H1 (cell line): ENCODE results near the gene DSC3. TPM values are rescaled to one million over a fixed set of nuclear protein-coding genes. Genes with fewer than 3 reads are reported as not detected.

ENCODE experiments used
- CTCF ChIA-PET: fragments of 300-600 bp; sonication (Branson Sonifier 250); formaldehyde crosslinking; loops from one replicate; lab custom pipeline; 2021; ENCODE audit not compliant: partially characterized antibody; lab: Charles Lee
- POLR2A ChIA-PET: fragments of 300-600 bp; sonication (Branson Sonifier 250); formaldehyde crosslinking; loops from one replicate; lab custom pipeline; 2021; ENCODE audit warnings: inconsistent platforms; ENCODE audit not compliant: partially characterized antibody; lab: Charles Lee
- DNase-seq, 2 experiments: peaks; one replicate each; pipeline versions ENCODE4 v3.0.0 to v3.0.0-alpha.2; 2010 to 2022; ENCODE audit warnings: low spot score in 2 of 2, low read depth in 1 of 2, mixed read lengths in 1 of 2
- FAIRE-seq: peaks from 2 replicates; lab custom pipeline; 2011; peaks lifted over from hg19 to GRCh38; lab: Jason Lieb, UNC
- H2AFZ ChIP-seq: 2 replicates; pipeline ENCODE4 v1.8.1; 2012; ENCODE audit warnings: low read length, inconsistent platforms
- H2AK5ac ChIP-seq: 2 replicates; pipeline ENCODE4 v1.6.1; 2013; ENCODE audit warnings: low read depth, low read length
- H2BK120ac ChIP-seq: replicated peaks from 2 replicates; pipeline ENCODE3; 2013; ENCODE audit warnings: low read depth, low read length, inconsistent platforms
- H2BK12ac ChIP-seq: 2 replicates; pipeline ENCODE4 v1.6.1; 2013; ENCODE audit warnings: low read depth, low read length
- H2BK15ac ChIP-seq: 2 replicates; pipeline ENCODE4 v1.6.1; 2013; ENCODE audit warnings: low read length
- H2BK20ac ChIP-seq: 2 replicates; pipeline ENCODE4 v1.6.1; 2013; ENCODE audit warnings: low read length
- H2BK5ac ChIP-seq: 2 replicates; pipeline ENCODE4 v1.6.1; 2013; ENCODE audit warnings: low read depth, low read length
- H3K14ac ChIP-seq: 2 replicates; pipeline ENCODE4 v1.6.1; 2013; ENCODE audit warnings: inconsistent platforms; ENCODE audit not compliant: insufficient read length
- H3K18ac ChIP-seq: 2 replicates; pipeline ENCODE4 v1.6.1; 2013; ENCODE audit warnings: low read length; ENCODE audit errors: extremely low read depth
- H3K23ac ChIP-seq: 2 replicates; pipeline ENCODE4 v1.6.1; 2013; ENCODE audit warnings: inconsistent platforms; ENCODE audit not compliant: insufficient read length
- H3K23me2 ChIP-seq: 2 replicates; pipeline ENCODE4 v1.6.1; 2013; ENCODE audit warnings: low read depth, low read length
- H3K27ac ChIP-seq: 2 replicates; pipeline ENCODE4 v1.6.1; 2011; ENCODE audit warnings: low read depth, low read length, inconsistent platforms
- H3K27me3 ChIP-seq, 4 experiments: replicated peaks in 1 of 4; 1 replicate in 1 of 4; 2 replicates in 3 of 4; pipeline versions ENCODE4 v1.6.1 to v1.8.1; 2011 to 2013; ENCODE audit warnings: low read length in 3 of 4, mild to moderate bottlenecking in 3 of 4, inconsistent platforms in 2 of 4, mixed read lengths in 2 of 4, moderate library complexity in 1 of 4; ENCODE audit not compliant: control insufficient read depth in 3 of 4, insufficient read depth in 3 of 4; ENCODE audit errors: extremely low read depth in 1 of 4
- H3K36me3 ChIP-seq, 4 experiments: 2 replicates each; pipeline versions ENCODE4 v1.6.1 to v1.8.1; 2011 to 2013; ENCODE audit warnings: mild to moderate bottlenecking in 4 of 4, low read length in 3 of 4, moderate library complexity in 2 of 4, control low read depth in 1 of 4, inconsistent platforms in 1 of 4; ENCODE audit not compliant: insufficient read depth in 4 of 4, control insufficient read depth in 2 of 4
- H3K4ac ChIP-seq: replicated peaks from 2 replicates; pipeline ENCODE3; 2013; ENCODE audit warnings: low read length, low read depth, mixed read lengths, inconsistent platforms; ENCODE audit not compliant: insufficient read length
- H3K4me1 ChIP-seq, 4 experiments: replicated peaks in 1 of 4; 1 replicate in 1 of 4; 2 replicates in 3 of 4; pipeline versions ENCODE4 v1.6.1 to v1.8.1; 2011 to 2013; ENCODE audit warnings: low read length in 3 of 4, inconsistent platforms in 2 of 4, mixed read lengths in 1 of 4; ENCODE audit not compliant: insufficient read depth in 4 of 4, control insufficient read depth in 3 of 4
- H3K4me2 ChIP-seq, 2 experiments: 2 replicates each; pipeline versions ENCODE4 v1.6.1 to v1.8.1; 2011 to 2013; ENCODE audit warnings: low read depth in 2 of 2, low read length in 2 of 2, control low read depth in 1 of 2, inconsistent platforms in 1 of 2, mild to moderate bottlenecking in 1 of 2; ENCODE audit not compliant: insufficient read depth in 1 of 2
- H3K4me3 ChIP-seq, 4 experiments: fragments of 200-600, 300-600 bp in 1 of 4; sonication (generic), shearing (Covaris generic), sonication (Bioruptor Twin) in 1 of 4; 2 replicates each; pipeline versions ENCODE4 v1.5.1 to v1.8.1; 2011 to 2016; ENCODE audit warnings: low read length in 4 of 4, low read depth in 3 of 4, control low read depth in 2 of 4, inconsistent platforms in 2 of 4, mild to moderate bottlenecking in 2 of 4, mixed read lengths in 1 of 4, moderate library complexity in 1 of 4; ENCODE audit not compliant: insufficient read depth in 2 of 4; ENCODE audit errors: extremely low read depth in 1 of 4
- H3K56ac ChIP-seq: replicated peaks from 2 replicates; pipeline ENCODE3; 2013; ENCODE audit warnings: low read depth, mild to moderate bottlenecking, mixed read lengths, low read length, inconsistent platforms; ENCODE audit not compliant: insufficient read length
- H3K79me1 ChIP-seq: 2 replicates; pipeline ENCODE4 v1.6.1; 2013; ENCODE audit warnings: low read depth, low read length, control low read depth
- H3K79me2 ChIP-seq, 2 experiments: 2 replicates each; pipeline versions ENCODE4 v1.6.1 to v1.8.1; 2012 to 2013; ENCODE audit warnings: low read length in 2 of 2, mild to moderate bottlenecking in 2 of 2, inconsistent platforms in 1 of 2; ENCODE audit not compliant: insufficient read depth in 2 of 2, control insufficient read depth in 1 of 2
- H3K9ac ChIP-seq, 4 experiments: replicated peaks in 1 of 4; 1 replicate in 1 of 4; 2 replicates in 3 of 4; pipeline versions ENCODE4 v1.6.1 to v1.8.1; 2011 to 2013; ENCODE audit warnings: low read depth in 3 of 4, low read length in 3 of 4, control low read depth in 2 of 4, mild to moderate bottlenecking in 2 of 4, moderate library complexity in 2 of 4, inconsistent platforms in 1 of 4; ENCODE audit errors: extremely low read depth in 1 of 4
- H3K9me3 ChIP-seq, 2 experiments: 2 replicates each; pipeline versions ENCODE4 v1.6.1 to v1.8.1; 2012 to 2013; ENCODE audit warnings: mild to moderate bottlenecking in 2 of 2, moderate library complexity in 2 of 2, control low read depth in 1 of 2, inconsistent platforms in 1 of 2, low read depth in 1 of 2, low read length in 1 of 2, mixed read lengths in 1 of 2; ENCODE audit not compliant: insufficient read depth in 2 of 2
- H4K20me1 ChIP-seq, 2 experiments: replicated peaks in 1 of 2; 2 replicates each; pipeline versions ENCODE3 to v1.8.1; 2011 to 2013; ENCODE audit warnings: inconsistent platforms in 2 of 2, low read length in 2 of 2, mild to moderate bottlenecking in 1 of 2; ENCODE audit not compliant: insufficient read depth in 2 of 2, control insufficient read depth in 1 of 2
- H4K5ac ChIP-seq: 2 replicates; pipeline ENCODE4 v1.6.1; 2013; ENCODE audit warnings: low read length, low read depth, mixed read lengths, inconsistent platforms; ENCODE audit not compliant: insufficient read length
- H4K8ac ChIP-seq: 2 replicates; pipeline ENCODE4 v1.8.0; 2013; ENCODE audit warnings: mild to moderate bottlenecking, moderate library complexity, low read length, inconsistent platforms; ENCODE audit not compliant: insufficient read depth; ENCODE audit errors: extremely low read depth
- H4K91ac ChIP-seq: replicated peaks from 2 replicates; pipeline ENCODE3; 2013; ENCODE audit warnings: low read length, mixed read lengths, inconsistent platforms; ENCODE audit not compliant: insufficient read length
- ATF3 ChIP-seq: IDR thresholded peaks from 2 replicates; pipeline ENCODE4 v1.6.1; 2011; ENCODE audit warnings: low read depth, mild to moderate bottlenecking, low read length; ENCODE audit not compliant: insufficient read depth
- BRCA1 ChIP-seq: IDR thresholded peaks from 2 replicates; pipeline ENCODE4 v1.6.1; 2012; ENCODE audit warnings: low read depth, low read length, improper control_type of control experiment
- CREB1 ChIP-seq: IDR thresholded peaks from 2 replicates; pipeline ENCODE4 v1.6.1; 2012; ENCODE audit warnings: inconsistent platforms
- E2F6 ChIP-seq: IDR thresholded peaks from 2 replicates; pipeline ENCODE4 v1.6.1; 2012; ENCODE audit warnings: inconsistent platforms
- EGR1 ChIP-seq: IDR thresholded peaks from 2 replicates; pipeline ENCODE4 v1.6.1; 2011; ENCODE audit warnings: low read depth, low read length, borderline replicate concordance
- KDM5A ChIP-seq: fragments of 200-600 bp; IDR thresholded peaks from 2 replicates; pipeline ENCODE4 v1.7.1; 2012; ENCODE audit warnings: mild to moderate bottlenecking, low read length, inconsistent platforms, mixed read lengths
- PHF8 ChIP-seq: fragments of 200-600 bp; sonication (generic); conservative IDR thresholded peaks from 2 replicates; pipeline ENCODE4 v1.7.1; 2012; ENCODE audit warnings: low read depth, mild to moderate bottlenecking, inconsistent platforms, low read length, moderate library complexity
- POLR2A ChIP-seq, 2 experiments: IDR thresholded peaks; 1 replicate in 1 of 2; 2 replicates in 1 of 2; pipeline ENCODE4 v1.6.1; 2011; ENCODE audit warnings: low read depth in 2 of 2, low read length in 2 of 2, mild to moderate bottlenecking in 2 of 2; ENCODE audit errors: control extremely low read depth in 1 of 2
- RAD21 ChIP-seq, 2 experiments: IDR thresholded peaks in 1 of 2; conservative IDR thresholded peaks in 1 of 2; 2 replicates each; pipeline ENCODE4 v1.6.1; 2011; ENCODE audit warnings: low read depth in 2 of 2, low read length in 2 of 2, improper control_type of control experiment in 1 of 2, inconsistent platforms in 1 of 2, mild to moderate bottlenecking in 1 of 2, moderate library complexity in 1 of 2
- SIX5 ChIP-seq: IDR thresholded peaks from 2 replicates; pipeline ENCODE4 v1.6.1; 2011; ENCODE audit warnings: mild to moderate bottlenecking, low read depth, low read length
- SRF ChIP-seq: IDR thresholded peaks from 2 replicates; pipeline ENCODE4 v1.6.1; 2011; ENCODE audit warnings: mild to moderate bottlenecking, low read depth, low read length, moderate library complexity
- YY1 ChIP-seq: IDR thresholded peaks from 2 replicates; pipeline ENCODE4 v1.6.1; 2011; ENCODE audit warnings: low read depth, mild to moderate bottlenecking, low read length
- WGBS, 2 experiments: shearing (Covaris generic) in 1 of 2; methylation state at CpG; one replicate each; pipeline versions ENCODE4 v1.1.6 to v1.1.7; 2013 to 2015; ENCODE audit warnings: low lambda C conversion rate in 2 of 2, mixed read lengths in 2 of 2, inconsistent platforms in 1 of 2, low coverage in 1 of 2, missing lambda C conversion rate in 1 of 2; ENCODE audit not compliant: insufficient replicate concordance in 2 of 2, insufficient coverage in 1 of 2, insufficient read length in 1 of 2; ENCODE audit errors: extremely low coverage in 1 of 2, missing lambda C conversion rate in 1 of 2; 5-methylcytosine and 5-hydroxymethylcytosine counted together
- polyA plus RNA-seq, 7 experiments: library from polyadenylated mRNA; depleted of rRNA in 3 of 7; stranded (reverse) in 5 of 7; unstranded in 2 of 7; fragments of >200 nt in 5 of 7; fragments of 200-250 nt in 2 of 7; gene quantifications; 1 replicate in 5 of 7; 2 replicates in 1 of 7; 4 replicates in 1 of 7; pipeline versions ENCODE4 v1.2.1 to v1.2.3, GENCODE V29; 2011 to 2013; ENCODE audit warnings: missing spikeins in 2 of 7, mixed read lengths in 2 of 7
- total RNA-seq: library from RNA; stranded (reverse); fragmentation: NEBNext Ultra II Directional; extraction: Animal tissue kit (Norgen Biotek cat#: 25700); gene quantifications from 2 replicates; pipeline ENCODE4 v1.2.1, GENCODE V29; 2021

DSC3 gene
- total and polyA plus RNA-seq, 2 of the 8 experiments (the other 6 are each of a cell fraction or from before 2014, with no cell fraction given): 0.70 to 3.7 TPM

- H3K9me3 ChIP-seq: no peaks in the 10 kb centered on the region
- no peak overlapping the region for H2BK15ac ChIP-seq
- no peaks in the 10 kb centered on the region for H3K27me3 ChIP-seq
- no peak overlapping the region for H4K8ac ChIP-seq
- no peak overlapping the region for H3K23ac ChIP-seq
- H4K91ac ChIP-seq: no peak overlapping the region
- H3K18ac ChIP-seq: no peak overlapping the region
- no peak for TF ChIP-seq KDM5A
- TF ChIP-seq RAD21 (IDR thresholded peaks at IDR 0.05 in 1 of 2, conservative IDR thresholded peaks at IDR 0.05 in 1 of 2; ENCODE audit: low read depth in 2 of 2, low read length in 2 of 2): no peak
- no peak for TF ChIP-seq YY1
- TF ChIP-seq BRCA1: no peak
- TF ChIP-seq POLR2A (IDR thresholded peaks at IDR 0.05; ENCODE audit: control extremely low read depth in 1 of 2, low read depth in 2 of 2, low read length in 2 of 2): no peak
- TF ChIP-seq EGR1: no peak
- no peak for TF ChIP-seq ATF3
- no peak for TF ChIP-seq SRF
- no peak for TF ChIP-seq SIX5
- TF ChIP-seq E2F6: no peak
- no peak for TF ChIP-seq CREB1
- no peak for TF ChIP-seq PHF8
- no peak overlapping the region for H2BK120ac ChIP-seq
- H3K79me1 ChIP-seq: no peaks in the 10 kb centered on the region
- no peak overlapping the region for H2BK20ac ChIP-seq
- WGBS, 2 experiments: 88 to 100% methylated on average over 1 to 4 of the region's 4 CpGs
- H2AK5ac ChIP-seq: no peak overlapping the region
- no peak overlapping the region for H2AFZ ChIP-seq
- ChIA-PET POLR2A (no interaction called here), CTCF (no interaction called here)
- H3K56ac ChIP-seq: no peak overlapping the region
- no peak overlapping the region for H3K9ac ChIP-seq
- no peak overlapping the region for H3K14ac ChIP-seq
- H2BK12ac ChIP-seq: no peak overlapping the region
- H2BK5ac ChIP-seq: no peak overlapping the region
- H3K4me1 ChIP-seq: no peaks in the 10 kb centered on the region
- H4K5ac ChIP-seq: no peak overlapping the region
- H3K4me3 ChIP-seq: no peak overlapping the region
- no peaks in the 10 kb centered on the region for H3K79me2 ChIP-seq
- H3K4ac ChIP-seq: no peak overlapping the region
- H3K4me2 ChIP-seq: no peak overlapping the region
- FAIRE-seq (no peak), DNase-seq (no peak)
- H3K36me3 ChIP-seq: no peaks in the 10 kb centered on the region
- no peaks in the 10 kb centered on the region for H4K20me1 ChIP-seq
- no peak overlapping the region for H3K27ac ChIP-seq
- no peaks in the 10 kb centered on the region for H3K23me2 ChIP-seq
Measured at GRCh38 chr18:31030574-31031278, 11.8 kb downstream of the DSC3 start.
